Posterior cingulate gyrus (tissue), 11 donors: ENCODE results near the gene IGFL1.
"Not testable (repeated sequence)": the region's sequence is repeated elsewhere in the genome, so short reads cannot be mapped to it uniquely, and the experiment has no call there.

Source experiments
- DNase-seq, 10 donors: peaks; one replicate each; pipeline versions ENCODE4 v3.0.0 to v3.0.0-alpha.2; 2020 to 2021; ENCODE audit warnings: mixed read lengths in 3 of 10
- intact Hi-C: fragments of 100-400 bp; cut with DNase I; formaldehyde crosslinking; loops from one replicate; pipeline ENCODE4 v1.15.1; 2023

IGFL1 gene

GRCh38 chr19:46221152-46221551, 8.4 kb upstream of the IGFL1 start:
- intact Hi-C loops = no loop called here
- DNase-seq = peak in 1 of 10 donors; percentile 25

- peak in 1 of 10 donors; percentile 76 for DNase-seq
- intact Hi-C loops = no loop called here
These were observed 7.4 kb upstream of the IGFL1 start for GRCh38 chr19:46221981-46222610.

GRCh38 chr19:46223787-46224186, 5.8 kb upstream of the IGFL1 start:
- DNase-seq = peak in 1 of 10 donors; percentile 57
- intact Hi-C loops = not testable (repeated sequence)

GRCh38 chr19:46224773-46225172, 4.8 kb upstream of the IGFL1 start:
- intact Hi-C loops = no loop called here
- DNase-seq = no peak

GRCh38 chr19:46225558-46226004, 4.0 kb upstream of the IGFL1 start:
- intact Hi-C loops = no loop called here
- no peak for DNase-seq

- intact Hi-C loops = no loop called here
- no peak for DNase-seq
These were observed 3.0 kb upstream of the IGFL1 start for GRCh38 chr19:46226438-46226973.

- no peak for DNase-seq
- intact Hi-C loops = no loop called here
These were observed 2.5 kb downstream of the IGFL1 start for GRCh38 chr19:46232029-46232428.

- no peak for DNase-seq
These were observed 2.9 kb downstream of the IGFL1 start for GRCh38 chr19:46232468-46232867.

GRCh38 chr19:46232938-46233621, 3.5 kb downstream of the IGFL1 start:
- no peak for DNase-seq

More at GRCh38 chr19:46232468-46232867, 2.9 kb downstream of the IGFL1 start:
- intact Hi-C loops = no loop called here

GRCh38 chr19:46233871-46234270, 4.3 kb downstream of the IGFL1 start:
- DNase-seq, intact Hi-C loops: not testable (repeated sequence)

More at GRCh38 chr19:46232938-46233621, 3.5 kb downstream of the IGFL1 start:
- intact Hi-C loops = no loop called here

- intact Hi-C loops, DNase-seq: not testable (repeated sequence)
These were observed 8.6 kb downstream of the IGFL1 start for GRCh38 chr19:46238141-46238540.

GRCh38 chr19:46239193-46240024, 9.9 kb downstream of the IGFL1 start:
- no peak for DNase-seq
- intact Hi-C loops = no loop called here

- no peak for DNase-seq
- intact Hi-C loops = no loop called here
These were observed 11.2 kb downstream of the IGFL1 start for GRCh38 chr19:46240693-46241092.

- intact Hi-C loops = no loop called here
- DNase-seq = no peak
These were observed 12.1 kb downstream of the IGFL1 start for GRCh38 chr19:46241626-46242025.

GRCh38 chr19:46243081-46243654, 13.6 kb downstream of the IGFL1 start:
- intact Hi-C loops, DNase-seq: not testable (repeated sequence)

- intact Hi-C loops = no loop called here
- no peak for DNase-seq
These were observed 20.7 kb downstream of the IGFL1 start for GRCh38 chr19:46250076-46250735.

GRCh38 chr19:46251416-46251815, 21.9 kb downstream of the IGFL1 start:
- no peak for DNase-seq
- intact Hi-C loops = no loop called here

GRCh38 chr19:46254776-46255175, 25.2 kb downstream of the IGFL1 start:
- DNase-seq = no peak
- intact Hi-C loops = no loop called here

- intact Hi-C loops = no loop called here
These were observed 27.3 kb downstream of the IGFL1 start for GRCh38 chr19:46256855-46257254.

GRCh38 chr19:46261501-46261900, 32.0 kb downstream of the IGFL1 start:
- intact Hi-C loops = not testable (repeated sequence)

More at GRCh38 chr19:46256855-46257254, 27.3 kb downstream of the IGFL1 start:
- DNase-seq = no peak

More at GRCh38 chr19:46261501-46261900, 32.0 kb downstream of the IGFL1 start:
- not testable (repeated sequence) for DNase-seq
